HepG2 (cell line): Measurements from ENCODE around the gene SERPINA9. TPM values are rescaled to one million over a fixed set of nuclear protein-coding genes. Genes with fewer than 3 reads are reported as not detected.

Source experiments
- ATAC-seq: fragments of 200-7000 bp; cut with Tn5 transposase; 3 replicates; pipeline ENCODE4 v1.9.1; 2020; ENCODE audit warnings: mild to moderate bottlenecking, moderate library complexity
- BruUV-seq: library from RNA; stranded (reverse); fragments of 400-500 nt; replicated peaks from 2 replicates; lab custom pipeline; 2021; lab: Mats Ljungman, UMichigan
- CTCF ChIA-PET: fragments of 300-600 bp; formaldehyde crosslinking; extraction: SDS; loops from one replicate; lab custom pipeline; 2021; ENCODE audit warnings: low total read pairs, inconsistent platforms, low intra/inter-chr PET ratio; lab: Yijun Ruan, JAX
- POLR2A ChIA-PET: fragments of 350-600 bp; sonication (Branson Sonifier 250); formaldehyde crosslinking; loops from one replicate; lab custom pipeline; 2020; ENCODE audit warnings: antibody characterized with exemption, inconsistent platforms; lab: Yijun Ruan, JAX
- DNase-seq: peaks from one replicate; pipeline ENCODE4 v3.0.0-alpha.2; 2015; ENCODE audit warnings: low spot score
- FAIRE-seq: peaks from 3 replicates; lab custom pipeline; 2011; peaks lifted over from hg19 to GRCh38; lab: Jason Lieb, UNC
- H2AFZ ChIP-seq: one replicate; pipeline ENCODE4 v1.6.1; 2011; ENCODE audit warnings: low read length, inconsistent platforms
- H3K27ac ChIP-seq: fragments of 300-600 bp; 3 replicates; pipeline ENCODE4 v1.8.0; 2011; ENCODE audit warnings: mixed run types, mild to moderate bottlenecking, mixed read lengths, low read length, inconsistent platforms; ENCODE audit not compliant: insufficient read depth; ENCODE audit errors: extremely low read length
- H3K27me3 ChIP-seq, 2 experiments: fragments of 200-600 bp in 1 of 2; 2 replicates in 1 of 2; 3 replicates in 1 of 2; pipeline versions ENCODE4 v1.6.0 to v1.8.0; 2011; ENCODE audit warnings: low read length in 2 of 2, mild to moderate bottlenecking in 2 of 2, moderate library complexity in 2 of 2, inconsistent platforms in 1 of 2; ENCODE audit not compliant: insufficient read depth in 2 of 2, control insufficient read depth in 1 of 2
- H3K36me3 ChIP-seq, 2 experiments: fragments of 200-600 bp in 1 of 2; replicated peaks in 1 of 2; 2 replicates in 1 of 2; 3 replicates in 1 of 2; pipeline versions ENCODE4 v1.5.1 to v1.8.0; 2011; ENCODE audit warnings: low read length in 2 of 2, inconsistent platforms in 1 of 2; ENCODE audit not compliant: insufficient read depth in 2 of 2, control insufficient read depth in 1 of 2
- H3K4me1 ChIP-seq: 2 replicates; pipeline ENCODE4 v1.5.1; 2012; ENCODE audit warnings: low read length, inconsistent platforms; ENCODE audit not compliant: insufficient read depth
- H3K4me2 ChIP-seq: 2 replicates; pipeline ENCODE4 v1.6.0; 2011; ENCODE audit warnings: low read depth, low read length, inconsistent platforms
- H3K4me3 ChIP-seq, 3 experiments: fragments of 200-600 bp in 1 of 3; sonication (generic), shearing (Covaris generic) in 1 of 3; replicated peaks in 1 of 3; 2 replicates each; pipeline ENCODE4 v1.5.1; 2011 to 2016; ENCODE audit warnings: low read length in 3 of 3, inconsistent platforms in 2 of 3, low read depth in 2 of 3, mild to moderate bottlenecking in 2 of 3, control low read depth in 1 of 3, mixed read lengths in 1 of 3; ENCODE audit not compliant: insufficient read depth in 1 of 3
- H3K79me2 ChIP-seq: one replicate; pipeline ENCODE4 v1.6.1; 2011; ENCODE audit warnings: low read length, inconsistent platforms; ENCODE audit not compliant: insufficient read depth
- H3K9ac ChIP-seq: 2 replicates; pipeline ENCODE4 v1.6.0; 2011; ENCODE audit warnings: mild to moderate bottlenecking, low read depth, low read length, inconsistent platforms; ENCODE audit not compliant: insufficient read depth
- H3K9me3 ChIP-seq: 2 replicates; pipeline ENCODE4 v1.5.1; 2012; ENCODE audit warnings: mild to moderate bottlenecking, low read length
- H4K20me1 ChIP-seq: 2 replicates; pipeline ENCODE4 v1.6.0; 2011; ENCODE audit warnings: inconsistent platforms, mild to moderate bottlenecking, low read length, moderate library complexity; ENCODE audit not compliant: insufficient read depth
- AGO1 ChIP-seq: fragments of 200-400 bp; formaldehyde crosslinking; IDR thresholded peaks from 2 replicates; pipeline ENCODE4 v1.6.1; 2017; ENCODE audit warnings: mild to moderate bottlenecking, low read depth, low read length, moderate library complexity; ENCODE audit not compliant: poor library complexity, severe bottlenecking
- HOXD1 ChIP-seq: sonication (generic); formaldehyde crosslinking; IDR thresholded peaks from 2 replicates; pipeline ENCODE4 v1.5.0; 2020; ENCODE audit warnings: missing genetic modification reagents
- JARID2 ChIP-seq: sonication (generic); formaldehyde crosslinking; IDR thresholded peaks from 2 replicates; pipeline ENCODE4 v1.8.1; 2023; ENCODE audit warnings: missing genetic modification reagents, inconsistent platforms; ENCODE audit not compliant: insufficient replicate concordance
- MAFG ChIP-seq: sonication (generic); formaldehyde crosslinking; IDR thresholded peaks from 2 replicates; pipeline ENCODE4 v1.5.1; 2020; ENCODE audit warnings: mild to moderate bottlenecking, missing genetic modification reagents
- MAFK ChIP-seq, 2 experiments: IDR thresholded peaks in 1 of 2; conservative IDR thresholded peaks in 1 of 2; 2 replicates each; pipeline ENCODE4 v1.6.1; 2011; ENCODE audit warnings: improper control_type of control experiment in 2 of 2, low read length in 2 of 2
- MBD4 ChIP-seq: IDR thresholded peaks from 2 replicates; pipeline ENCODE4 v1.6.1; 2012; ENCODE audit warnings: low read length, inconsistent platforms, borderline replicate concordance
- MIER3 ChIP-seq: IDR thresholded peaks from 2 replicates; pipeline ENCODE4 v1.6.1; 2016; ENCODE audit warnings: missing compliant biosample characterization, borderline replicate concordance
- NFIC ChIP-seq: IDR thresholded peaks from 2 replicates; pipeline ENCODE4 v1.6.1; 2012; ENCODE audit warnings: mild to moderate bottlenecking, low read length, inconsistent platforms
- RFX1 ChIP-seq: fragments of 450-650 bp; IDR thresholded peaks from 2 replicates; pipeline ENCODE4 v1.6.1; 2017
- SIN3B ChIP-seq: fragments of 150-350 bp; IDR thresholded peaks from 2 replicates; pipeline ENCODE4 v1.6.1; 2014; ENCODE audit warnings: low read length
- SMARCE1 ChIP-seq: fragments of 450-650 bp; IDR thresholded peaks from 2 replicates; pipeline ENCODE4 v1.6.1; 2017; ENCODE audit warnings: borderline replicate concordance
- SOX13 ChIP-seq, 3 experiments: fragments of 450-650 bp in 1 of 3; sonication (generic) in 1 of 3; formaldehyde crosslinking in 1 of 3; IDR thresholded peaks in 2 of 3; conservative IDR thresholded peaks in 1 of 3; 2 replicates each; pipeline versions ENCODE4 v1.5.0 to v1.6.1; 2016 to 2020; ENCODE audit warnings: antibody characterized with exemption in 1 of 3, mild to moderate bottlenecking in 1 of 3, missing compliant biosample characterization in 1 of 3, missing genetic modification reagents in 1 of 3, moderate library complexity in 1 of 3
- SOX5 ChIP-seq: IDR thresholded peaks from 2 replicates; pipeline ENCODE4 v1.6.1; 2016; ENCODE audit warnings: borderline replicate concordance
- THYN1 ChIP-seq: sonication (generic); formaldehyde crosslinking; IDR thresholded peaks from 2 replicates; pipeline ENCODE4 v1.8.1; 2023; ENCODE audit warnings: low read depth, mild to moderate bottlenecking, moderate library complexity, missing genetic modification reagents, borderline replicate concordance
- ZNF383 ChIP-seq: sonication (generic); formaldehyde crosslinking; IDR thresholded peaks from 2 replicates; pipeline ENCODE4 v1.4.0; 2020; ENCODE audit warnings: missing genetic modification reagents, mild to moderate bottlenecking, borderline replicate concordance
- ZNF44 ChIP-seq: sonication (generic); formaldehyde crosslinking; IDR thresholded peaks from 2 replicates; pipeline ENCODE4 v1.5.1; 2020; ENCODE audit warnings: mild to moderate bottlenecking, missing genetic modification reagents
- ZNF530 ChIP-seq: sonication (generic); formaldehyde crosslinking; IDR thresholded peaks from 2 replicates; pipeline ENCODE4 v1.5.0; 2020; ENCODE audit warnings: low read depth, mild to moderate bottlenecking, missing genetic modification reagents
- ZNF713 ChIP-seq: sonication (generic); formaldehyde crosslinking; IDR thresholded peaks from 2 replicates; pipeline ENCODE4 v1.4.0; 2020; ENCODE audit warnings: mild to moderate bottlenecking, missing genetic modification reagents
- WGBS: methylation state at CpG from one replicate; pipeline ENCODE4 v1.1.6; 2017; ENCODE audit warnings: low lambda C conversion rate; 5-methylcytosine and 5-hydroxymethylcytosine counted together
- in situ Hi-C: cut with HindIII; loops from 2 replicates; pipeline ENCODE4 v1.10.0; 2017; ENCODE audit warnings: low pct_unique_long_range_greater_than_20kb; ENCODE audit not compliant: extremely low pct_ligation_motif_present
- intact Hi-C: fragments of 100-400 bp; cut with micrococcal nuclease; formaldehyde crosslinking; loops from one replicate; pipeline ENCODE4 v1.10.0; 2022; ENCODE audit not compliant: unreplicated experiment
- polyA plus RNA-seq, 8 experiments: library from polyadenylated mRNA; depleted of rRNA in 3 of 8; stranded (reverse) in 7 of 8; unstranded in 1 of 8; fragments of >200 nt; fragmentation: Illumina TruSeq in 4 of 8; extraction: Trizol in 4 of 8; gene quantifications; 2 replicates each; pipeline versions ENCODE4 v1.2.1 to v1.2.3, GENCODE V29; 2011 to 2016; ENCODE audit warnings: low read depth in 4 of 8, missing spikeins in 1 of 8, mixed read lengths in 1 of 8; ENCODE audit not compliant: insufficient read depth in 1 of 8
- total RNA-seq, 5 experiments: library from RNA; depleted of rRNA; stranded (reverse); fragments of >200 nt; fragmentation: Illumina TruSeq; extraction: Trizol; gene quantifications; 2 replicates each; pipeline ENCODE4 v1.2.3, GENCODE V29; 2016; ENCODE audit warnings: low read depth in 1 of 5
- TF ChIP-seq, protein P1 (sequence below): sonication (generic); formaldehyde crosslinking; IDR thresholded peaks from 2 replicates; pipeline ENCODE4 v1.5.0; 2020; ENCODE audit warnings: mild to moderate bottlenecking, missing genetic modification reagents, borderline replicate concordance
- TF ChIP-seq, protein P2 (sequence below): sonication (generic); formaldehyde crosslinking; conservative IDR thresholded peaks from 2 replicates; pipeline ENCODE4 v1.4.0; 2020; ENCODE audit warnings: mild to moderate bottlenecking, missing genetic modification reagents, moderate library complexity

The SERPINA9 gene
- total and polyA plus RNA-seq, 2 of the 13 experiments (the other 11 are each of a cell fraction or from before 2014, with no cell fraction given), result 0.21 TPM; not detected in 1

DNA sequence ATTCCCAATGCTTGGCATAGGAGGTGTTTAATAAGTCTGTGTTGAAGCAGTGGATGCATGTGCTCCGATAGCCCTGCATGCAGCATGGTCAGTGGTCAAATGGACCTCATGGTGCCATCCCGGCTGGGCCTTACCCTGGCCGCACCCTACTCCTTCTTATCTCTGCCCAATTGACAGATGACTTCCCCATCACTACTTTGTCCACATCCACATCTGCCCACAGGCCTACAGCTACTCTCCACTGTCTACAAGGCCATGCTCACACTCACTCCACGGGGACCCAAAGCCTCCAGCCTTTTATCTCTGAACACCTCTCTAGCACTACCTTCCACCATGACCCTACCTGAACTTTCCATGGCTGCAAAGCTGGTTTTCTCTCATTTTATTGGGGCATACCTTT, 34.9 kb downstream of the SERPINA9 start:
- Histone ChIP-seq H3K4me1 (peaks cover 33% of the 10 kb centered on the region), H3K9ac (no peak overlapping the region), H3K4me3 (no peak overlapping the region), H3K4me2 (no peak overlapping the region), H3K36me3 (peaks cover 0 to 26% of the 10 kb centered on the region in 2 experiments; a peak in 4 of 5 replicates), H3K27me3 (no peaks in the 10 kb centered on the region), H3K27ac (no peak overlapping the region), H2AFZ (no peak overlapping the region), H3K9me3 (no peaks in the 10 kb centered on the region), H3K79me2 (no peaks in the 10 kb centered on the region), H4K20me1 (no peaks in the 10 kb centered on the region)
- 90% methylated on average over 4 of the region's 4 CpGs for WGBS
- ATAC-seq, result no peak; the same call in 1 of the 3 replicates
- POLR2A ChIA-PET, result interaction anchor here (1.2 to 2.7 kb wide), 3 partner anchors 10 to 45 kb away, joined by 3 to 10 read pairs (median 3); no protein-coding TSS in a partner anchor
- CTCF ChIA-PET, result no interaction called here
- BruUV-seq, result TSS peak; percentile 37
- intact Hi-C loops, result no loop called here
- FAIRE-seq, result no peak
- in situ Hi-C loops, result no loop called here
- no peak for DNase-seq
- TF ChIP-seq MAFG, result no peak
- no peak for TF ChIP-seq THYN1
- no peak for TF ChIP-seq SOX13 (IDR thresholded peaks at IDR 0.05)
- TF ChIP-seq SOX13 (CRISPR knock-in tag; conservative IDR thresholded peaks at IDR 0.05 in 1 of 2, IDR thresholded peaks at IDR 0.05 in 1 of 2), result no peak
- no peak for TF ChIP-seq SOX5 (CRISPR knock-in tag)
- no peak for TF ChIP-seq AGO1
- TF ChIP-seq SMARCE1, result no peak
- TF ChIP-seq ZNF44 (CRISPR knock-in tag), result no peak
- TF ChIP-seq NFIC, result no peak
- no peak for TF ChIP-seq ZNF713 (CRISPR knock-in tag)
- TF ChIP-seq ZNF383, result no peak
- no peak for TF ChIP-seq MAFK (conservative IDR thresholded peaks at IDR 0.05 in 1 of 2, IDR thresholded peaks at IDR 0.05 in 1 of 2; ENCODE audit: low read length in 2 of 2)
- TF ChIP-seq, protein P1, sequence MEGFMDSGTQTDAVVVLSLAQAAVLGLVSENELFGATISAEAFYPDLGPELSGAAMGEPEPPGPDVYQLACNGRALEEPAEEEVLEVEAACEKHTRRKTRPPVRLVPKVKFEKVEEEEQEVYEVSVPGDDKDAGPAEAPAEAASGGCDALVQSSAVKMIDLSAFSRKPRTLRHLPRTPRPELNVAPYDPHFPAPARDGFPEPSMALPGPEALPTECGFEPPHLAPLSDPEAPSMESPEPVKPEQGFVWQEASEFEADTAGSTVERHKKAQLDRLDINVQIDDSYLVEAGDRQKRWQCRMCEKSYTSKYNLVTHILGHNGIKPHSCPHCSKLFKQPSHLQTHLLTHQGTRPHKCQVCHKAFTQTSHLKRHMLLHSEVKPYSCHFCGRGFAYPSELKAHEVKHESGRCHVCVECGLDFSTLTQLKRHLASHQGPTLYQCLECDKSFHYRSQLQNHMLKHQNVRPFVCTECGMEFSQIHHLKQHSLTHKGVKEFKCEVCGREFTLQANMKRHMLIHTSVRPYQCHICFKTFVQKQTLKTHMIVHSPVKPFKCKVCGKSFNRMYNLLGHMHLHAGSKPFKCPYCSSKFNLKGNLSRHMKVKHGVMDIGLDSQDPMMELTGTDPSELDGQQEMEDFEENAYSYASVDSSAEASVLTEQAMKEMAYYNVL (CRISPR knock-in tag), result no peak
- no peak for TF ChIP-seq MBD4
- TF ChIP-seq JARID2, result no peak
- no peak for TF ChIP-seq MIER3 (CRISPR knock-in tag)
- TF ChIP-seq, protein P2, sequence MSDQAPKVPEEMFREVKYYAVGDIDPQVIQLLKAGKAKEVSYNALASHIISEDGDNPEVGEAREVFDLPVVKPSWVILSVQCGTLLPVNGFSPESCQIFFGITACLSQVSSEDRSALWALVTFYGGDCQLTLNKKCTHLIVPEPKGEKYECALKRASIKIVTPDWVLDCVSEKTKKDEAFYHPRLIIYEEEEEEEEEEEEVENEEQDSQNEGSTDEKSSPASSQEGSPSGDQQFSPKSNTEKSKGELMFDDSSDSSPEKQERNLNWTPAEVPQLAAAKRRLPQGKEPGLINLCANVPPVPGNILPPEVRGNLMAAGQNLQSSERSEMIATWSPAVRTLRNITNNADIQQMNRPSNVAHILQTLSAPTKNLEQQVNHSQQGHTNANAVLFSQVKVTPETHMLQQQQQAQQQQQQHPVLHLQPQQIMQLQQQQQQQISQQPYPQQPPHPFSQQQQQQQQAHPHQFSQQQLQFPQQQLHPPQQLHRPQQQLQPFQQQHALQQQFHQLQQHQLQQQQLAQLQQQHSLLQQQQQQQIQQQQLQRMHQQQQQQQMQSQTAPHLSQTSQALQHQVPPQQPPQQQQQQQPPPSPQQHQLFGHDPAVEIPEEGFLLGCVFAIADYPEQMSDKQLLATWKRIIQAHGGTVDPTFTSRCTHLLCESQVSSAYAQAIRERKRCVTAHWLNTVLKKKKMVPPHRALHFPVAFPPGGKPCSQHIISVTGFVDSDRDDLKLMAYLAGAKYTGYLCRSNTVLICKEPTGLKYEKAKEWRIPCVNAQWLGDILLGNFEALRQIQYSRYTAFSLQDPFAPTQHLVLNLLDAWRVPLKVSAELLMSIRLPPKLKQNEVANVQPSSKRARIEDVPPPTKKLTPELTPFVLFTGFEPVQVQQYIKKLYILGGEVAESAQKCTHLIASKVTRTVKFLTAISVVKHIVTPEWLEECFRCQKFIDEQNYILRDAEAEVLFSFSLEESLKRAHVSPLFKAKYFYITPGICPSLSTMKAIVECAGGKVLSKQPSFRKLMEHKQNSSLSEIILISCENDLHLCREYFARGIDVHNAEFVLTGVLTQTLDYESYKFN (CRISPR knock-in tag), result no peak
- no peak for TF ChIP-seq SIN3B
- no peak for TF ChIP-seq HOXD1 (CRISPR knock-in tag)
- no peak for TF ChIP-seq ZNF530 (CRISPR knock-in tag)
- TF ChIP-seq RFX1, result no peak
